GM12874 (cell line): ENCODE results near the gene MSANTD4.

Experiments used
- TF ChIP-seq, protein P1 (sequence below): IDR thresholded peaks from 2 replicates; pipeline ENCODE4 v1.5.1; 2011; ENCODE audit warnings: low read depth, mild to moderate bottlenecking, control low read depth, low read length, moderate library complexity; ENCODE audit not compliant: insufficient read depth

The MSANTD4 gene

DNA sequence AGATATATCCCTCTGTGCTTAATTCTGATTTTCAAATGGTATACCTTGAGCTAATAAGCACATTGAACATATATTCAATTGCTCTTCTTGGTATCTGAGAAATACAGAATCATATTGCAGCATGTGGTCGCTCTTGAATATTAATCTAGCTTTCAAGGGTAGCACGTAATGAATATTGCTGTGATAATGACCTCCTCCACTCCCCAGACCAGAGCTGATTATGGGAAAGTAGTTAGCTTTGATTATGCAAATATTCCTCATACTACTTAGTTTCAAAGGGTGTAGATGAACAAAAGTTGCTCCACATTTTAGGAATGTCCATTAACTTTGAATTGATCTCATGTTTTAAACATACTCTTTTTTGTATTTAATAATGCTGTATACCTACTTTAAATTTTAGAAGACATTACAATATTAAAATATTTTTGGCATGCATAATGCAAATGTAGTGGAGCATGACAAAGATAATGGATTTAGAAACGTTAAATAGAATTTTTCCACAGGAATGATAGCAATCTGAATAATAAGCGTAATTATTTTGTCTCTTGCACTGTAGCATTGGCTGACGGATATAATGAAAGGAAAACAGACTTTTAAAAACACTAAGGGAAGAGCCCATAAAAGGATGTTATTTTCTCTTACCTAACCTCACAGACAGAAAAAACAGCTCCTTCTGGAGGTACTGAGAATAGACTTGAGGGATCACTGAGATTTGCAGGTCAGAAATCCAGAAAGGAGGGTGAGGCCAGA lies 27.9 kb upstream of the MSANTD4 start:
- TF ChIP-seq, protein P1, sequence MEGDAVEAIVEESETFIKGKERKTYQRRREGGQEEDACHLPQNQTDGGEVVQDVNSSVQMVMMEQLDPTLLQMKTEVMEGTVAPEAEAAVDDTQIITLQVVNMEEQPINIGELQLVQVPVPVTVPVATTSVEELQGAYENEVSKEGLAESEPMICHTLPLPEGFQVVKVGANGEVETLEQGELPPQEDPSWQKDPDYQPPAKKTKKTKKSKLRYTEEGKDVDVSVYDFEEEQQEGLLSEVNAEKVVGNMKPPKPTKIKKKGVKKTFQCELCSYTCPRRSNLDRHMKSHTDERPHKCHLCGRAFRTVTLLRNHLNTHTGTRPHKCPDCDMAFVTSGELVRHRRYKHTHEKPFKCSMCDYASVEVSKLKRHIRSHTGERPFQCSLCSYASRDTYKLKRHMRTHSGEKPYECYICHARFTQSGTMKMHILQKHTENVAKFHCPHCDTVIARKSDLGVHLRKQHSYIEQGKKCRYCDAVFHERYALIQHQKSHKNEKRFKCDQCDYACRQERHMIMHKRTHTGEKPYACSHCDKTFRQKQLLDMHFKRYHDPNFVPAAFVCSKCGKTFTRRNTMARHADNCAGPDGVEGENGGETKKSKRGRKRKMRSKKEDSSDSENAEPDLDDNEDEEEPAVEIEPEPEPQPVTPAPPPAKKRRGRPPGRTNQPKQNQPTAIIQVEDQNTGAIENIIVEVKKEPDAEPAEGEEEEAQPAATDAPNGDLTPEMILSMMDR, result no peak

DNA sequence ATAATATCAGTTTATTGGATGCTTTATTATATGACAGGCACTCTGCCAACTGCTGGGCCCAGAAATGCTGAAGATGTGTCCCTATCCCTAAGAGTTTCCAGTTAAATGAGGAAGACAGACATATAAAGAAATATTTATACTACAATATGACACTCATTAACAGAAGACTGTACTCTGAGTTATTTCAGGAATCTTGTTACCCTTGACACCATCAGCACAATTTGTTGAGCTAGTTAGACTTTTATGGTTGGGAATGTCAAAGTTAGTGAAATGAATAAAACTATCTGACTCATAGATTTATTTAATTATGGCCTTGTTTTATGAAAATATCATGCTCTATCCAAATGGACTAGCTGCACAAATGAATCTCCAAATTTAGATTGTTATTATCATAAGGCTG lies 25.6 kb upstream of the MSANTD4 start:
- TF ChIP-seq, protein P1, result no peak

DNA sequence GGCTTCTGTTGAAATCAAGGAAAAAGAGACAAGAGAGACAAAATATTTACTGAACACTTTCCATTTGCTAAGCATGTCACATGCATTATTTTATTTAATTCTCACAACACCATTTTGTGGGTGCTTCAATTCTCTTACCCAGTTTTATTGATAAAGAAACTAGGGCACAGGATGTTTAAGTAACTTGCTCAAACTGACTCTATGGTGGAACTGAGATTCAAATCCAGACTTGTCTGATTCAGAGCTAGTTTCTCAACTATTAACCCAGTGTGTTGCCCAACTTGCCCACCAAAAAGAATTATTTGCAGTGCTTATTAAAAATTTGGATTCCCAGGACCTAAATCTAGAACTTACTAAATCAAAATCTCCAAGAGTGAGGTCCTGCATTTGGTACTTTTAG lies 21.5 kb upstream of the MSANTD4 start:
- TF ChIP-seq, protein P1, result no peak

DNA sequence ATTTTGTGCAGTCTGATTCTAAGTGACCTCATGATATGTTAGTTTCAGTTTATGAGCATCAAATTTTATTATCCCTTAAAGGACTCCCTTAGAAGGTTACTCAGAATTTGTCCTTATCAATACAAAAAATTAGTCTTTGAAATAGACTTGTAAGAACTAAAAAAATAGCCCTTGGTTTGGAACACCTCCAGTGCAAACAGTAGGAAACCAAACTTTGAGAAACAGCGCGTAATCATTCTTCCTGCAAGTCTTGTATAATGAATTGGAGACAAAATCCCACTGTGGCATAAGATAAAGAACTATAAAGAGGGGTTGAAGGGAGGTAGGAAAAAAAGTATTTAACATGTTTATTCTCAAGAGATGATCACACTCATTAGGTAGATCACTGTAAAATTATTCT lies 10.8 kb upstream of the MSANTD4 start:
- TF ChIP-seq, protein P1, result no peak

DNA sequence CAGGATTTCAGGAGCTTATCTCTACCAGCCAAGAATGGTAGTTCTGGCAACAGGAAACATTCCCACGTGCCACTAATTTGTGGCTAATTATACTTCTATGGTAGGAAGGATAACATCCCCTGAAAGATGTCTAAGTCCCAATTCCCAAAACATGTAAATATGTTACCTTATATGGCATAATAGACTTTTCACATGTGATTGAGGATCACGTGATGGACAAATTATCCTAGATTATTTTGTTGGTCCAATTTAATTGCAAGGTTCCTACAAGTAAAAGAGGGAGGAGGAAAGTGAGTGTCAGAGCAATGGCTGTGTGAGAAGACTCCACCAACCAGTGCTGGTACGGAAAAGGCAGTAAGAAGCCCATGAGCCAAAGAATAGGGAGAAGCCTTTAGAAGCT lies 9.9 kb upstream of the MSANTD4 start:
- TF ChIP-seq, protein P1, result no peak

DNA sequence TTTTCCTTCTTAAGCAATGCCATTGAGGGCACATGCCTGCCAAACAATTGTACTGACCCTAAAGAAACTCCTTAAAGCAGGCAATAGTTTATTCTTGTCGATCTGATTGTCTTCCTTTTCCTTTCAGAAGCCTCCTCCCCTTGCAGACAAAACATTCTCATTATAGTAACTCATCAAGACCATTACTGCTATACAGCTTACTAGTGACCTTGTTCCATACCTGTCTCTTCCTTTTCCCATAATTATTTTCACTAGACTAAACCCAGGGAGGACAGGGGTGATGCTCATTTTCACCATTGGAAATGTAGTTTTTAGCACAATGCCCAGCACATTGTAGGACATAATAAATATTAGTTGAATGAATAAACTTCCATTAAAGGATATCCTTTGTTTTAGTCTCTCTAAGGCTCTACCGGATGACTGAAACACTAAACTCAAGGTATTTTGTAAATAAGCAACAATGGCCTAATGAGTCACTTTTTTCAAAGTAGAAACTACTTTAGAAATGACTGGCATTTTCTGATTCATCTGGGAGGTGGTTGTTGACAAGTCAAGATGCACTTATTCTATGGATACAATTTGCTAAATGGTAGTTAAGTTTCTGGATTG lies 9.3 kb upstream of the MSANTD4 start:
- TF ChIP-seq, protein P1, result no peak

DNA sequence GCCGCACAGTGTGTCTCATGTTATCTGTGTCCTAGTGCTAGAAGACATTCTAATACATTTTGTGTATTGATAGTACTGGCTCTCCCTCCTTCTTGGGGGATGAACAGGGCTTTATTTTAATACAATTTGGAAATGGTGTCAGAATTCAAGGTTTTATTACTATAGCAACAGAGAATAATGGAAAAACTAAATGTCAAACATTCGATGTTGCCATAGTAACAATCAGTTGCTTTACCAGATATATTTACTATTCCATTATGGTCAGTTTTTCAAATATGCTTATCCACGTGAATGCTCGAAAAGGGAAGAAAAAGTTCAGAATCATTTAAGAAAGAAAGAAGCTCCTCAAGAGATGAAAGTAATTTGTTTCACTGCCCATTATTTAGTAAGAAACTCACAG lies 8.6 kb upstream of the MSANTD4 start:
- TF ChIP-seq, protein P1, result no peak
